HG03064 (cell line): ENCODE results near the gene HOXA2.

Experiments
- ATAC-seq: cut with Tn5 transposase; IDR thresholded peaks from one replicate; pipeline ENCODE4 v1.9.1; 2021; ENCODE audit warnings: low read depth; ENCODE audit not compliant: unreplicated experiment

HOXA2 gene

DNA sequence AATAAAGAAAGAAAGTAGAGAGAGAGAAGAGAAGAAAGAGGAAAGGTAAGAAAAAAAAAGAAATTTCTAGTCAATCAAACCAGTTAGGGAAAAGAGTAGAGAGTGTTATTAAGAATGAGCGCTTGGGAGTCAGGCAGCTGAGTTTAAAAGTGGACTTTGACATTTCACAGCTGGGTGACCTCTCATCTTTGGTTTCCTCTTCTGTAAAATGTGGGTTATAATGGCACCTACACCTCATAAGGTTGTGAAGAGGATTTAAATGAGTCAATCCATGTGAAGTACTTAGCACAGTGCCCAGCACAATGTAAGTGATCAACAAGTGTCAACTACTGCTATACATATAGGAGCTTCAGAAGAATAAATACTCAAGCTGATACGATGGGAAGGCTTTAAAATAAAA lies 18.8 kb downstream of the HOXA2 start:
- ATAC-seq = no peak

DNA sequence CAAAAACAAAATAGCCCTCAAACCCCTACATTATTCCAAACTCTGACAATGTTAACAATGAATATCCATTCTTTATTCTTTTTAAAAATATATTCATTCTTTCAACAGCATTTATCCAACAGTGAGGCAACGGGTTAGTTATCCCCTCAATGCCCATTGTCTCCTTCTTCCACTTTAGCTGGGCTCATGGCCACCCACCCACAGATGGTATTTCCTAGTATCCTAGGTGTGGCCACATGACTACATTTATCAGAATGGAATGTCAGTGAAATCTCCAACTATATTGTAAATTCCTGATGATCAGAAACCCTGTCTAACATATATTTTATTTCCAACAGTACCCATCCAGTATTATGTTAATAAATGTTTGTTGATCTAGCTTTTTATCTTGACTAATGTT lies 20.3 kb downstream of the HOXA2 start:
- ATAC-seq = no peak

DNA sequence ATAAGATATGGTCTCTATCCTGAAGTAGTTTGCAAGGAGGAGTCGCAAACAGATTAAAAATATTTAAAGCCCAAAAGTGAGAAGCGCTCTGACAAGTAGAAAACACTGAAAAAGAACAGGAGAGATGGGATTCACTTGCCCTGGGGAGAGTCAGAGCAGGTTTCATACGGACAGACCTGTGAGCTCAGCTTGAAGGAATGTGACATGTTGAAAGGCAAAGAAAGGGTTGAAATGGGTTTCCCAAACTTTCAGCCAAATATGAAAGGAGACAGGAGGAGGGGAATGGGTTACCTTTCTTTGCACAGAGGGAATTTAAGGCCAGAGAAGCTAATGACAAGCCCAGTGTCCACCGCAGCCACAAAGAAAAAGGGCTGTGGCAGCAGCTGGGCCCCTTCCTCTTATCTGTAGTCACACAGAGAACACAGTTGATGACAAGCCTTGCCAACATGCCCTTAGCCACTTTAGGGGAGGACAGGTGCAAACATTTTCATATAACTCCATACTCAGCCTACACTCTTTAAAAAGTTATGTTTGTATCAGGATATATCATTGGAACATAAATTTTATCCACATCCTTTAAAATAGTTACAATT lies 21.5 kb downstream of the HOXA2 start:
- no peak for ATAC-seq

DNA sequence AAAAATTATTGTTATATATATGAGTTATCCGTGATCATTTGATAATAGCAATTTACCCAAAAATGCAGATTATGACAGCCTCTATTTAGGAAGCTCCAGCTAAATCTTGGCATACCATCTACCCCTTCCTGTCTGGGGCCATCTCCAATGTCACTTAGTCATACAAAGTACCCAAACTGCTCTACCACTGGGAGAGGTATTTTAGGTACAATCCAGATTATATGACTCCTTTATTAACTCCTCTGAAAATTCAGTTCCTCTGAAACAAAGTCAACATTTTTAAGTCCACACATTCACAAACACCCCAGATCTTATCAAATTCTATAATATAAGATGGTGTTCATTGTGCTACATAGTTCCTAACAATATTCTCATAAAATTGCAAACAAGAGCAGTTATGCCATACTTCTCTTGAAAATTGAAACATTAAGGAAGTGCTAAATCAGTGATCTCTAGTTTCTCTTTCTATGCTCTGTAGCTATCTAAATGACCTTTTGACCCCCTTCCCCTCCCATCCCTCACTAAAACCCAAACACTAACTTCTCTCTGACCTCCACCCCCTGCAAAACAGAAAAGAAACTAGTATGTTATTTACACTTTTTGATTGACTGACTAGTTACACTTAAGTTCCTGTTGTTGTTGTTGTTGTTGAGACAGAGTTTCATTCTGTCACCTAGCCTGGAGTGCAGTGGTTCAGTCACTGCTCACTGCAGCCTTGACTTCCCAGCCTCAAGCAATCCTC lies 23.1 kb downstream of the HOXA2 start:
- ATAC-seq = no peak

DNA sequence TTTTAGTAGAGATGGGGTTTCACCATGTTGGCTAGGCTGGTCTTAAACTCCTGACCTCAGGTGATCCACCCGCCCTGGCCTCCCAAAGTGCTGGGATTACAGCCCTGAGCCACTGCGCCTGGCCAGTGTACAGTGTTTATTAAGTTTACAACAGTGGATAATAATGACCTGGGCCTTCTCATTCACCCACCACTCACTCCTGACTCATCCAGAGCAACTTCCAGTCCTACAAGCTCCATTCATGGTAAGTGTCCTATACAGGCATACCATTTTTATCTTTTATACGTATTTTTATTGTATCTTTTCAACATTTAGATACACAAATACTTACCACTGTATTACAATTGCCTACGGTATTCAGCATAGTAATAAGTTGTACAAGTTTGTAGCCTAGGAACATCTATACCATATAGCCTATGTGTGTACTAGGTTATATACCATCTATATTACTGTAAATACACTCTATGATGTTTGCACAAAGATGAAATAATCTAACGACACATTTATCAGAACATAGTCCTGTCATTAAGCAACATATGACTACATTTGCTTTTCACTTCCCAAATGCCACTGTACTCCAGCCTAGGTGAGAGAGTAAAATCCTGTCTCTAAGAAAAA lies 23.8 kb downstream of the HOXA2 start:
- ATAC-seq = no peak

DNA sequence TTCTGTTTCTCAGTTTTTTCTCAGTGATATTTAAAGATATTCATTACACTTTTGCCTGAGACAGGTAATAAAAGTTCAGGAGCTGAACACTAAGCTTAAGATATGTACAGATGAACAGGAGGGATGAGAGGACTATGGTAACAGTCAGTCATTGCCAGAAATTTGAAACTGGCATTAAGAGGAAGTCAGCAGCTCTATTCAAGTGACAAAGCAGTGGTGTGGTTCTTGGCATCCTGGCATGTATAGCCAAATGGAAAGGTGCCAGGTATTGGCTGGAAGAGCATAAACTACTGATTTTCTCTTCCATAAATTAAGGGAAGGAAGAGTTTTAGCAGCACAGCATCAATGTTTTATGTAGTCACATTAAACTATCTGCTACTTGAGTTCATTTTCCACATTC lies 29.4 kb downstream of the HOXA2 start:
- no peak for ATAC-seq

DNA sequence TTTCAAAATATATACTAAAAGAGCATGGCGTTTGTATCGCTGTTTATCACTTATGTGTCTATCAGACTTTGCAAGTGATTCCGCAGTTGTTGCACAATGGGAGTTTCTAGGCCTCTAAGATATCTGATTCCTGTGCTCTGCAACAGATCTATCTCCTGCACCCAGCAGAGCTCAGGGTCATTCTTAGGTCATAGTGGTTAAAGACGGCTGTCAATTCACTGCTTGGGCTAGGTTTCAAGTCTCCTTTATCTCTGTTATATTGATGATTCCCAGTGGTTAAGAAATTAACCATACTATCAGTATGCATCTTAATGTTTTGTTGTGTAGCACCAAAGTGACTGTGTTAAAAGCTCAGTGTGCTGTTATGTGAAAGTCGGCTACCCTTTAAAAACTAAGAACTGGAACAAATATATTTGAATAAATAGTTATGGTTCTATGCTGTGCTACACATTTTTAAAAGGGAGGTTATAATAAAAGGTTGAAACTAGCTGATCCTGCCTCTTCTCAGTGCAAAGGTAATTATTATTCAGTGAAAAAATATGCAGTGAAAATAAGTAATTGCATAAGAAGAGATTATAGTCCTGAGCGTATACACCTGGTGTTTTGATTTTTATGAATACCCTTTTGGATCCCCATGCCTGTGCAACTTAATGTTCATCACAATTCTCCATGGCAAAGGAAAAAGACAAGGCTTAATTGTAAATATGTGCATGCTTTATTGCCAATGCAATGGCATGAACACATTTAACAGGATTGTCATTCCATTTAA lies 30.7 kb downstream of the HOXA2 start:
- no peak for ATAC-seq

DNA sequence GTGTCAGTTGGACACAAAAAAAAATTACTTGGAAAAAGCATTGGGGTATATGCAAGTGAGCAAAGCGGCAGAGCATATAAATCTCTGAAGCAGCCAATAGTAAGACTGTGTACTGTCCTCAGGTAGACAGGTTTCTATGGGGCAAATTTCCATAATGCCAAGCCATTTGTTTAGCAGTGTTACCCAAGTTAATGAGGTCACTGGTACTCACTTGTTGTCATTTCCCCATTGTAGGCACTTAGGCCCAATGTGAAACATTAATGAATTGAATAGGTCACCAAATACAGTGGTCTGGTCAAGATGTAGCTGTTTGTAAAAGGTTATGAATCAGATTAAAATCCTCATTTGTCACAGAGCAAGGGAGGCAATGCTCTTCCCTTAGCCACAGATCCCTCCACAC lies 34.2 kb downstream of the HOXA2 start:
- ATAC-seq = no peak

DNA sequence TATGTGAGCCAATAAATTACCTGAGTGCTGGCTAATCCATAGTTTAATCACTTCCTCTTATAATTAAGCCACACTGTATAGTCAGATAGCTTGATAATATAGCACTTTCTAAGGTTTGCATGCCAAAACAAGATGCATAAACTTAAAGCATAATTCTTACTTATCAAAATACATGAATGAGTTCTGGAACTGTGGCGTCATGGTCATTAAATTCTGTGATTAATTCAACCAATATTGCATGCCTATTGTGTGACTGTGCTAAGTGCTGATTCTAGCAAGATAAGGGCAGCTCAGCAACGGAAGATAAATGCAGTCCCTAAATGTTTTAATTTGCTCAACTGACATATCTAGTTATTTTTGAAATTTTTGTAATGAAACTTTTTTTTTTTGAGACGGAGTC lies 36.3 kb downstream of the HOXA2 start:
- no peak for ATAC-seq

DNA sequence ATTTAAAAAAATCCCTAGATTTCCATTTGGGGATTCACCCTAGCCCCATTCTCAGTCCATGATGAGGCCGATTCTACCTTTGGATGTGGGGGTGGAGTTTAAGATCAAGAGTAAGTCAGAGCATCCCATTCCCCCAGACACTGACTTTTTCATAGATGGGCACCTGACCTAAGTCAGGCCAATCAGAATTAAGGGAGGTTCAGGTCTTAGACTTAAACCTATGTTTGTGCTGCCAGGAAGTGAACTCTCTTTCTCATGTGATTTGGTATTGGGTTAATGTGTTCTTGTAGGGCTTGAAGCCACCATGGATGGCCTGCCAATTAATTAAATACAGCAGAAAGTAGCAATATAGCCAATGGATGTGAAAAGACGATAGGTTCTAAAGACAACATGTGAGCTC lies 36.8 kb downstream of the HOXA2 start:
- ATAC-seq = no peak

DNA sequence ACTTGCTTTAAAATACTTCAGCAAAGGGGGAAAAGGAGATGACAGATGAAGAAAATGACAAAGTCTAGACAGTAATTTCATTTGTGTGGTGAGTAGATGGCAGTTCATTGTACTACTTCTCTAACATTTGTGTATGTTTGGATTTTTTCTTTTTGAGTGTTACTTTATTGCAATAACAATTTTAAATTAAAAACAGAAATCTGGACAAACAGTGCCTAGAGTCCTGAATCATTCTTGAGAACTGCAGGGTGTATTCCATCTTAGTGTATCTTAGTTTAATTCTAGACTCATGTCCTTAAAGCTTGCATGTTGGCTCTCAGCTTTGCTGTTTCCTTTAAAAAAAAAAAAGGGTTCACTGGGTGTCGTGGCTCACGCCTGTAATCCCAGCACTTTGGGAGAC lies 37.8 kb downstream of the HOXA2 start:
- ATAC-seq = no peak

DNA sequence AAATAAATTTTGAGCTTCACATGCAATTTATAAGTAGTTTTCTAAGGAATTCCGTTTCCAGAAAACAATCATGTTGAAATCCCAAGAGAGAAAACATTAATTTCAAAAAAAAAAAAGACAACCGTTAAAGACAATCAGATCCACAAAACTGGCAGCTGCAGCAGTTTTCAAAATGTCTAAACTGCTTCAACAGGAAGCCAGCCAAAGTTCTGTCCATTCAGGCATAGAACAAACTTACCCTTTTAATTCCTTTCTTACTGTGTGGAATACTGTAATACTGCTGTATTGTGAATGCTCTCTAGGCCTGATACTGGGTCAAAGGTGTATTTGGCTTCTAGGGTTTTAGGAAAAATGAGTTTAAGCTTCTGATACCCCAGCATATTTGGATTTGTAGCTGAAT lies 38.3 kb downstream of the HOXA2 start:
- no peak for ATAC-seq

DNA sequence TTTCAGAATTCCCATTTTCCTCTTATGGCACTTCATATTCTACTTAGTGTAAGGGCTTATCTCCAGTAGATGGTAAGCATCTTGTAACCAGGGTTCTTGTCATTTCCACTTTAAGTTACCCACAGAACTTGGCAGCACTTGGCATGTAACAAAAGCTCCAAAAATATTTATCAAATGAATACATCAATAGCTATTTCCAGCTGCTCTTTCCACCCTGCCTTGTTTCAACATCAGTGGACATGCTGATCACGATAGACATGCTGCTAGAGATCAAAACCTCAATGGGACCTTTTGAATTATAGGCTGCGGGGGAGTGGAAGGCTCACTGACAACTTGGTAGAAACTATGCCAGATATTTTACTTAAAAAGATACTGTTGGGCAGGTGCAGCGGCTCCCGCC lies 39.5 kb downstream of the HOXA2 start:
- ATAC-seq = no peak

DNA sequence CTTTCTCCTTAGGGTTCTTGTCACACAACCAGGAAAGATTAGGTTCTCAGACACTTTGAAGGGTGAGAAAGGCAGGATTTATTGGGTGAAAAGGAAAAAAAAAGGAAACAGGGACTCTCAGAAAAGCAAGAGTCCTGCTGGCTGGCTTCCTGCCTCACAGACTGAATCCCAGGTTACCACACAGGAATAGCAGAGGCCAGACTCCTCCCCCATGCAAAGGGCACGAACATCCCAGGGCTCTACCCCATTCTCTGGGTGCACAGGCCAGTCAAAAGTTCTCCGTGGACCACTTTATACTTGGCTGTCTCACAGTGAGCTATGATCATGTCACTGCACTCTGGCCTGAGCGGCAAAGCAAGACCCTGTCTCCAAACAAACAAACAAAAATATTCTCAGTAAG lies 49.3 kb downstream of the HOXA2 start:
- no peak for ATAC-seq

DNA sequence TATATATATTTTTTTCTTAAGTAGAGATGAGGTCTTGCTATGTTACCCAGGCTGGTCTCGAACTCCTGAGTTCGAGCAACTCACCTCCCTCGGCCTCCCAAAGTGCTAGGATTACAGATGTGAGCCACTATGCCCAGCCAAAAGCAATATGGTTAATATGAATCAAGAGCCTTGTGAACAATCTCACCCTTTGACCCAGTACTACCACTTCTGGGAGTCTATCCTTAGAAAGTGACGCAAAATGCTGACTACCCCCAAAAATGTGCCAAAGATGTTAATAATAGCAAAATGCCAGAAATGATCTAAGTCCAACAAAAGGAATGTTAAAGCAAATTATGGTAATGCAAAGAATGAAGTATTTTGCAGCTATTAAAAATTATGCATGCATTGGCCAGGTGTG lies 51.0 kb downstream of the HOXA2 start:
- no peak for ATAC-seq
